Activated CD4-positive, alpha-beta T cell treated with anti-CD3 and anti-CD28 coated beads, Interleukin-10, Interleukin-2, amounts not matched to agents 100 ng/mL and 50 ng/mL, durations not matched to agents 16 hours and 8 hours (primary cell): ENCODE measurements around the gene KCNQ1OT1.

Experiments
- DNase-seq: peaks from one replicate; pipeline ENCODE4 v3.0.0-alpha.2; 2020

KCNQ1OT1 gene

GRCh38 chr11:2591805-2592204 is 108.0 kb downstream of the KCNQ1OT1 start:
- no peak for DNase-seq

- no peak for DNase-seq
Measured at GRCh38 chr11:2590965-2591754, 108.6 kb downstream of the KCNQ1OT1 start.

- DNase-seq: no peak
Measured at GRCh38 chr11:2590131-2590964, 109.4 kb downstream of the KCNQ1OT1 start.

GRCh38 chr11:2589538-2589934 is 110.3 kb downstream of the KCNQ1OT1 start:
- no peak for DNase-seq

GRCh38 chr11:2588809-2589537 is 110.8 kb downstream of the KCNQ1OT1 start:
- DNase-seq: no peak

GRCh38 chr11:2587976-2588748 is 111.6 kb downstream of the KCNQ1OT1 start:
- DNase-seq: no peak

GRCh38 chr11:2587132-2587930 is 112.5 kb downstream of the KCNQ1OT1 start:
- no peak for DNase-seq

- DNase-seq: no peak
Measured at GRCh38 chr11:2586793-2587131, 113.0 kb downstream of the KCNQ1OT1 start.

GRCh38 chr11:2586087-2586792 is 113.6 kb downstream of the KCNQ1OT1 start:
- DNase-seq: no peak

GRCh38 chr11:2585566-2586086 is 114.2 kb downstream of the KCNQ1OT1 start:
- no peak for DNase-seq

GRCh38 chr11:2584812-2585565 is 114.8 kb downstream of the KCNQ1OT1 start:
- DNase-seq: no peak

- no peak for DNase-seq
Measured at GRCh38 chr11:2584434-2584811, 115.4 kb downstream of the KCNQ1OT1 start.

- DNase-seq: no peak
Measured at GRCh38 chr11:2583605-2583958, 116.2 kb downstream of the KCNQ1OT1 start.

GRCh38 chr11:2582946-2583604 is 116.7 kb downstream of the KCNQ1OT1 start:
- DNase-seq: no peak

- DNase-seq: no peak
Measured at GRCh38 chr11:2582351-2582945, 117.3 kb downstream of the KCNQ1OT1 start.

- DNase-seq: no peak
Measured at GRCh38 chr11:2581931-2582350, 117.9 kb downstream of the KCNQ1OT1 start.

GRCh38 chr11:2581151-2581930 is 118.5 kb downstream of the KCNQ1OT1 start:
- DNase-seq: no peak

- DNase-seq: no peak
Measured at GRCh38 chr11:2580571-2581001, 119.2 kb downstream of the KCNQ1OT1 start.
